Trophoblast cell (in vitro differentiated cells and primary cell): ENCODE data around the gene CPED1.
"Not testable (repeated sequence)": the region's sequence is repeated elsewhere in the genome, so short reads cannot be mapped to it uniquely, and the experiment has no call there.

Source experiments
- DNase-seq, 2 donors: peaks; one replicate each; pipeline ENCODE4 v3.0.0-alpha.2; 2016
- H2AFZ ChIP-seq: 2 replicates; pipeline ENCODE4 v1.6.1; 2013; ENCODE audit warnings: low read length, moderate library complexity, mild to moderate bottlenecking; ENCODE audit not compliant: insufficient read depth, poor library complexity
- H2AK5ac ChIP-seq: 2 replicates; pipeline ENCODE4 v1.6.1; 2013; ENCODE audit warnings: mild to moderate bottlenecking, low read length
- H2BK120ac ChIP-seq: 2 replicates; pipeline ENCODE4 v1.6.1; 2013; ENCODE audit warnings: low read length, mild to moderate bottlenecking, moderate library complexity; ENCODE audit not compliant: insufficient read depth, poor library complexity
- H2BK12ac ChIP-seq: 2 replicates; pipeline ENCODE4 v1.6.1; 2013; ENCODE audit warnings: mild to moderate bottlenecking, low read length, moderate library complexity
- H2BK5ac ChIP-seq: 2 replicates; pipeline ENCODE4 v1.6.1; 2013; ENCODE audit warnings: low read length, low read depth, moderate library complexity, mild to moderate bottlenecking; ENCODE audit not compliant: poor library complexity
- H3K14ac ChIP-seq: 2 replicates; pipeline ENCODE4 v1.6.1; 2013; ENCODE audit warnings: mild to moderate bottlenecking, low read length
- H3K18ac ChIP-seq: 2 replicates; pipeline ENCODE4 v1.6.1; 2013; ENCODE audit warnings: mild to moderate bottlenecking, low read length
- H3K23ac ChIP-seq: 2 replicates; pipeline ENCODE4 v1.6.1; 2013; ENCODE audit warnings: low read length
- H3K27ac ChIP-seq: 2 replicates; pipeline ENCODE4 v1.5.1; 2013; ENCODE audit warnings: low read depth, mild to moderate bottlenecking, inconsistent platforms, low read length, moderate library complexity
- H3K27me3 ChIP-seq: 2 replicates; pipeline ENCODE4 v1.6.1; 2013; ENCODE audit warnings: inconsistent platforms, mild to moderate bottlenecking, low read length, moderate library complexity; ENCODE audit not compliant: insufficient read depth
- H3K36me3 ChIP-seq, 2 experiments: 1 replicate in 1 of 2; 2 replicates in 1 of 2; pipeline ENCODE4 v1.6.1; 2013; ENCODE audit warnings: low read length in 2 of 2, mild to moderate bottlenecking in 2 of 2, moderate library complexity in 1 of 2; ENCODE audit not compliant: insufficient read depth in 2 of 2, control insufficient read depth in 1 of 2
- H3K4ac ChIP-seq: 2 replicates; pipeline ENCODE4 v1.6.1; 2013; ENCODE audit warnings: low read depth, mild to moderate bottlenecking, low read length, moderate library complexity
- H3K4me1 ChIP-seq, 2 experiments: 1 replicate in 1 of 2; 2 replicates in 1 of 2; pipeline ENCODE4 v1.6.1; 2013; ENCODE audit warnings: low read length in 2 of 2, mild to moderate bottlenecking in 2 of 2, moderate library complexity in 1 of 2; ENCODE audit not compliant: insufficient read depth in 2 of 2, control insufficient read depth in 1 of 2
- H3K4me2 ChIP-seq: 2 replicates; pipeline ENCODE4 v1.6.1; 2013; ENCODE audit warnings: inconsistent platforms, mild to moderate bottlenecking, low read length, moderate library complexity
- H3K4me3 ChIP-seq: 2 replicates; pipeline ENCODE4 v1.5.1; 2013; ENCODE audit warnings: mild to moderate bottlenecking, low read depth, low read length, inconsistent platforms
- H3K79me1 ChIP-seq: one replicate; pipeline ENCODE4 v1.6.1; 2013; ENCODE audit warnings: low read length
- H3K79me2 ChIP-seq: 2 replicates; pipeline ENCODE4 v1.6.1; 2013; ENCODE audit warnings: low read length, mild to moderate bottlenecking; ENCODE audit not compliant: control insufficient read depth, insufficient read depth, poor library complexity
- H3K9ac ChIP-seq: 2 replicates; pipeline ENCODE4 v1.6.1; 2013; ENCODE audit warnings: mild to moderate bottlenecking, low read length
- H3K9me3 ChIP-seq: 2 replicates; pipeline ENCODE4 v1.6.1; 2013; ENCODE audit warnings: low read depth, mild to moderate bottlenecking, control low read depth, inconsistent platforms, low read length; ENCODE audit not compliant: insufficient read depth
- H4K12ac ChIP-seq: 2 replicates; pipeline ENCODE4 v1.6.1; 2013; ENCODE audit warnings: low read depth, mild to moderate bottlenecking, low read length, moderate library complexity
- H4K8ac ChIP-seq: 2 replicates; pipeline ENCODE4 v1.6.1; 2013; ENCODE audit warnings: low read depth, mild to moderate bottlenecking, low read length, moderate library complexity
- H4K91ac ChIP-seq: one replicate; pipeline ENCODE4 v1.6.1; 2013; ENCODE audit warnings: low read depth, mild to moderate bottlenecking, low read length, moderate library complexity
- WGBS: extraction: QIAGEN DNeasy Blood & Tissue Kit; methylation state at CpG from one replicate; pipeline ENCODE4 v1.1.7; 2013; ENCODE audit warnings: missing lambda C conversion rate; ENCODE audit not compliant: insufficient read length, insufficient coverage; ENCODE audit errors: extremely low coverage; 5-methylcytosine and 5-hydroxymethylcytosine counted together

Gene CPED1

GRCh38 chr7:121286186-121286585 is 297.7 kb downstream of the CPED1 start:
- peaks cover 3% of the 10 kb centered on the region for H3K9me3 ChIP-seq
- H3K79me2 ChIP-seq = no peaks in the 10 kb centered on the region
- H4K8ac ChIP-seq = no peak overlapping the region
- no peak overlapping the region for H3K9ac ChIP-seq
- H4K12ac ChIP-seq = no peak overlapping the region
- H3K4me2 ChIP-seq = no peak overlapping the region
- no CpG with 5 or more reads among the region's 2 CpGs for WGBS
- no peaks in the 10 kb centered on the region for H3K36me3 ChIP-seq
- H2AFZ ChIP-seq = no peak overlapping the region
- DNase-seq = peak; percentile 46 to 52
- H3K14ac ChIP-seq = no peak overlapping the region
- H2BK120ac ChIP-seq = no peak overlapping the region
- no peak overlapping the region for H4K91ac ChIP-seq
- H3K27me3 ChIP-seq = no peaks in the 10 kb centered on the region
- no peak overlapping the region for H2AK5ac ChIP-seq
- no peak overlapping the region for H3K23ac ChIP-seq
- no peak overlapping the region for H2BK5ac ChIP-seq
- no peak overlapping the region for H3K18ac ChIP-seq
- H3K79me1 ChIP-seq = no peaks in the 10 kb centered on the region
- H3K4me1 ChIP-seq = no peaks in the 10 kb centered on the region
- no peak overlapping the region for H3K27ac ChIP-seq
- H3K4ac ChIP-seq = no peak overlapping the region
- H2BK12ac ChIP-seq = no peak overlapping the region
- H3K4me3 ChIP-seq = no peak overlapping the region

GRCh38 chr7:121286742-121287734 is 298.5 kb downstream of the CPED1 start:
- Histone ChIP-seq H4K8ac (no peak overlapping the region), H2AK5ac (no peak overlapping the region), H4K12ac (no peak overlapping the region), H3K79me2 (no peaks in the 10 kb centered on the region), H3K9ac (no peak overlapping the region), H3K14ac (no peak overlapping the region), H3K4me1 (no peaks in the 10 kb centered on the region), H3K4me3 (no peak overlapping the region), H2AFZ (no peak overlapping the region), H2BK12ac (no peak overlapping the region), H3K27ac (no peak overlapping the region), H3K23ac (no peak overlapping the region), H3K18ac (no peak overlapping the region), H2BK120ac (no peak overlapping the region), H3K4me2 (no peak overlapping the region), H3K36me3 (no peaks in the 10 kb centered on the region), H3K9me3 (peaks cover 3% of the 10 kb centered on the region), H3K4ac (no peak overlapping the region), H2BK5ac (no peak overlapping the region), H4K91ac (no peak overlapping the region), H3K79me1 (no peaks in the 10 kb centered on the region), H3K27me3 (no peaks in the 10 kb centered on the region)
- DNase-seq = peak in 1 of 2 donors; percentile 31
- no CpG with 5 or more reads among the region's 6 CpGs for WGBS

DNA sequence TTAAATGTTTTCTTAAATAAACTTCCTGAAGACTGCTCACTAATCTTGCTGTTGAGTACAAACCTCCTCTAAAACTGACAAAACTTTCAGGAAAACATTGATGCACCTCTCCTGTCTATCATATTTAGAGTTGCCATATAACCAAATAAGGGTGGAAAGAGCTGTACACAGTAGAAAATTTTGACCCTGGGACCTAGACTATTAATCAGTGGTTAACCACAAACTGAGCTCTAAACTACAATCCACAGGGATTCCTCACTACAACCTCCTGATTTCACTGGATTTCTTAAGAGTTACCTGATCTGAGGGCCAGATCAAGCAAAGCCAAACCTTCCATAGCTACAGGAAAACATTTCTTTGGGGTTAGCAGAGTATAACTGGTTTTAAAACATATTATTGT is 300.4 kb downstream of the CPED1 start:
- Histone ChIP-seq H4K12ac (no peak overlapping the region), H2BK12ac (no peak overlapping the region), H3K9ac (no peak overlapping the region), H4K8ac (no peak overlapping the region), H2AK5ac (no peak overlapping the region), H2BK120ac (no peak overlapping the region), H3K4ac (no peak overlapping the region), H2BK5ac (no peak overlapping the region), H2AFZ (no peak overlapping the region), H3K9me3 (peaks cover 6% of the 10 kb centered on the region), H3K4me3 (no peak overlapping the region), H3K4me1 (no peaks in the 10 kb centered on the region), H3K23ac (no peak overlapping the region), H3K4me2 (no peak overlapping the region), H3K79me1 (no peaks in the 10 kb centered on the region), H3K27me3 (no peaks in the 10 kb centered on the region), H3K18ac (no peak overlapping the region), H3K27ac (no peak overlapping the region), H3K79me2 (no peaks in the 10 kb centered on the region), H4K91ac (no peak overlapping the region), H3K14ac (no peak overlapping the region), H3K36me3 (no peaks in the 10 kb centered on the region)
- DNase-seq = no peak

- H3K18ac ChIP-seq, DNase-seq, H2BK12ac ChIP-seq, H3K14ac ChIP-seq, H3K79me1 ChIP-seq, H4K12ac ChIP-seq, H3K27me3 ChIP-seq, H4K91ac ChIP-seq, H3K23ac ChIP-seq, H2AFZ ChIP-seq, H2AK5ac ChIP-seq, H2BK120ac ChIP-seq, H3K4me2 ChIP-seq, H3K9me3 ChIP-seq, H3K79me2 ChIP-seq, H3K9ac ChIP-seq, H3K4me1 ChIP-seq, H3K4ac ChIP-seq, H3K36me3 ChIP-seq, H3K27ac ChIP-seq, H4K8ac ChIP-seq, H3K4me3 ChIP-seq, H2BK5ac ChIP-seq: not testable (repeated sequence)
- WGBS = no CpG with 5 or more reads among the region's 5 CpGs
Measured at GRCh38 chr7:121289930-121290329, 301.4 kb downstream of the CPED1 start.
